Uterus (tissue), 4 donors: Measurements from ENCODE around the gene CRYZL1. TPM values are rescaled to one million over a fixed set of nuclear protein-coding genes. Genes with fewer than 3 reads are reported as not detected.

Experiments used
- DNase-seq, 2 donors: peaks; one replicate each; pipeline ENCODE4 v3.0.0-alpha.2; 2019 to 2020
- H3K27ac ChIP-seq, 2 donors: fragments of 200-600 bp; sonication (generic); 1 replicate in 1 of 2; 2 replicates in 1 of 2; pipeline ENCODE4 v1.5.1; 2016 to 2018
- H3K27me3 ChIP-seq, 2 donors: fragments of 200-600 bp; sonication (generic); one replicate each; pipeline ENCODE4 v1.5.1; 2018 to 2019; ENCODE audit warnings: control low read depth in 1 of 2
- H3K36me3 ChIP-seq, 2 donors: fragments of 200-600 bp; sonication (generic); one replicate each; pipeline ENCODE4 v1.5.1; 2019; ENCODE audit warnings: control low read depth in 1 of 2
- H3K4me1 ChIP-seq, 2 donors: fragments of 200-600 bp; sonication (generic); one replicate each; pipeline ENCODE4 v1.5.1; 2018 to 2019; ENCODE audit warnings: control low read depth in 1 of 2
- H3K4me3 ChIP-seq, 2 donors: fragments of 200-600 bp; sonication (generic); 1 replicate in 1 of 2; 2 replicates in 1 of 2; pipeline ENCODE4 v1.5.1; 2018 to 2019; ENCODE audit warnings: mild to moderate bottlenecking in 1 of 2
- H3K9me3 ChIP-seq, 2 donors: fragments of 200-600 bp; sonication (generic); one replicate each; pipeline ENCODE4 v1.5.1; 2019; ENCODE audit warnings: control low read depth in 1 of 2
- POLR2A ChIP-seq, 2 donors: fragments of 450-650 bp; IDR thresholded peaks; one replicate each; pipeline ENCODE4 v1.6.1; 2016; ENCODE audit warnings: antibody characterized with exemption in 2 of 2, mild to moderate bottlenecking in 1 of 2, moderate library complexity in 1 of 2
- intact Hi-C: fragments of 100-400 bp; cut with DNase I; formaldehyde crosslinking; loops from one replicate; pipeline ENCODE4 v1.15.1; 2023; ENCODE audit warnings: low total_unique reads
- total RNA-seq, 4 donors: library from RNA; depleted of rRNA in 3 of 4; stranded (reverse); fragments of >200 nt in 3 of 4; gene quantifications; one replicate each; pipeline versions ENCODE4 v1.1.0 to v1.2.4, GENCODE V29; 2014 to 2023
- TF ChIP-seq, protein P1 (sequence below), 4 experiments: fragments of 200-600 bp in 2 of 4; fragments of 450-650 bp in 2 of 4; sonication (generic) in 2 of 4; IDR thresholded peaks; one replicate each; pipeline ENCODE4 v1.5.1; 2016 to 2019; ENCODE audit warnings: antibody characterized with exemption in 4 of 4, mild to moderate bottlenecking in 2 of 4, moderate library complexity in 1 of 4
- donor health status: DM: yes; HTN: yes; CAD: no.

The CRYZL1 gene
- total RNA-seq, 4 donors from 2014 or later = 66.8 to 147 (median 67.3) TPM

GRCh38 chr21:33685613-33686197, 44.2 kb upstream of the CRYZL1 start:
- no peaks in the 10 kb centered on the region for H3K27me3 ChIP-seq
- no peak overlapping the region for H3K4me3 ChIP-seq
- no peaks in the 10 kb centered on the region for H3K9me3 ChIP-seq
- peaks cover 4 to 26% of the 10 kb centered on the region in 2 donors for H3K4me1 ChIP-seq
- peak overlapping the region in 1 of 2 donors; percentile 70 for H3K27ac ChIP-seq
- TF ChIP-seq, protein P1, sequence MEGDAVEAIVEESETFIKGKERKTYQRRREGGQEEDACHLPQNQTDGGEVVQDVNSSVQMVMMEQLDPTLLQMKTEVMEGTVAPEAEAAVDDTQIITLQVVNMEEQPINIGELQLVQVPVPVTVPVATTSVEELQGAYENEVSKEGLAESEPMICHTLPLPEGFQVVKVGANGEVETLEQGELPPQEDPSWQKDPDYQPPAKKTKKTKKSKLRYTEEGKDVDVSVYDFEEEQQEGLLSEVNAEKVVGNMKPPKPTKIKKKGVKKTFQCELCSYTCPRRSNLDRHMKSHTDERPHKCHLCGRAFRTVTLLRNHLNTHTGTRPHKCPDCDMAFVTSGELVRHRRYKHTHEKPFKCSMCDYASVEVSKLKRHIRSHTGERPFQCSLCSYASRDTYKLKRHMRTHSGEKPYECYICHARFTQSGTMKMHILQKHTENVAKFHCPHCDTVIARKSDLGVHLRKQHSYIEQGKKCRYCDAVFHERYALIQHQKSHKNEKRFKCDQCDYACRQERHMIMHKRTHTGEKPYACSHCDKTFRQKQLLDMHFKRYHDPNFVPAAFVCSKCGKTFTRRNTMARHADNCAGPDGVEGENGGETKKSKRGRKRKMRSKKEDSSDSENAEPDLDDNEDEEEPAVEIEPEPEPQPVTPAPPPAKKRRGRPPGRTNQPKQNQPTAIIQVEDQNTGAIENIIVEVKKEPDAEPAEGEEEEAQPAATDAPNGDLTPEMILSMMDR (IDR thresholded peaks at IDR 0.05) = no peak
- no peak for TF ChIP-seq POLR2A (IDR thresholded peaks at IDR 0.05)
- intact Hi-C loops = no loop called here
- no peak for DNase-seq
- H3K36me3 ChIP-seq = no peaks in the 10 kb centered on the region

DNA sequence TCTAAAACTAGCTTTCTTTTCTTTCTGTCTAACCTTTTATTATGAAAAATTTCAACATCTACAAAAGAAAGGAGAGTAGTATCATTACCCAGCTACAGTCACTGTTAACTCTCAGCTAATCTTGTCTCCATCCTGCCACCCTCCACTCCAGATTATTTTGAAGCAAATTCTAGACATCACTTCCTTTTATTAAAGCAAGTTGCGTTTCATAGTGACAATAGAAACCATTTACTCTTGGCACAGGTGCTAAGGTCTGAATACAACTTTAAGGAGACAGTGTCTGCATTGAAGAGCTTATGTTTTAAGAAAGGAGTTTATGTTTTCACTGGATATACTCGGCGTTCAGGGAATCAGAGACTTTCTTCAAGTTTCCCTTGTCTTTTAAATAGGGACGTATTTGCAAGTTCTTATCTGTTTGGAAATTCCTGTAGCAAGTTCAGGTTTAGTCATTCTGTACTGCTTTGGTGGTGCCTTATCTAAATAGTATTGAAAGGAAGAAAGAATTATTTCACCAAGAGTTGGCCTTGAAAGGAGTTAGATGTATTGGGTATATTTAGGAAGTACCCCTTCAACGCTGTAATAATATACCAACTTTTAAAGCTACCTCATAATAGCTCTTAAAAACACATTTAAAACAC, 43.5 kb upstream of the CRYZL1 start:
- Histone ChIP-seq H3K4me3 (no peak overlapping the region), H3K9me3 (no peaks in the 10 kb centered on the region), H3K36me3 (no peaks in the 10 kb centered on the region), H3K4me1 (peaks cover 9 to 26% of the 10 kb centered on the region in 2 donors), H3K27ac (peak overlapping the region; percentile 31 to 70), H3K27me3 (no peaks in the 10 kb centered on the region)
- TF ChIP-seq, protein P1 (IDR thresholded peaks at IDR 0.05) = no peak
- no peak for TF ChIP-seq POLR2A (IDR thresholded peaks at IDR 0.05)
- DNase-seq = no peak
- intact Hi-C loops = no loop called here

GRCh38 chr21:33684068-33684467, 42.5 kb upstream of the CRYZL1 start:
- TF ChIP-seq, protein P1 (IDR thresholded peaks at IDR 0.05) = no peak
- TF ChIP-seq POLR2A (IDR thresholded peaks at IDR 0.05) = no peak
- intact Hi-C loops = no loop called here
- H3K27ac ChIP-seq = peak overlapping the region; percentile 16 to 70
- H3K4me3 ChIP-seq = no peak overlapping the region
- no peaks in the 10 kb centered on the region for H3K27me3 ChIP-seq
- DNase-seq = no peak
- H3K36me3 ChIP-seq = no peaks in the 10 kb centered on the region
- no peaks in the 10 kb centered on the region for H3K9me3 ChIP-seq
- H3K4me1 ChIP-seq = peaks cover 9 to 26% of the 10 kb centered on the region in 2 donors

DNA sequence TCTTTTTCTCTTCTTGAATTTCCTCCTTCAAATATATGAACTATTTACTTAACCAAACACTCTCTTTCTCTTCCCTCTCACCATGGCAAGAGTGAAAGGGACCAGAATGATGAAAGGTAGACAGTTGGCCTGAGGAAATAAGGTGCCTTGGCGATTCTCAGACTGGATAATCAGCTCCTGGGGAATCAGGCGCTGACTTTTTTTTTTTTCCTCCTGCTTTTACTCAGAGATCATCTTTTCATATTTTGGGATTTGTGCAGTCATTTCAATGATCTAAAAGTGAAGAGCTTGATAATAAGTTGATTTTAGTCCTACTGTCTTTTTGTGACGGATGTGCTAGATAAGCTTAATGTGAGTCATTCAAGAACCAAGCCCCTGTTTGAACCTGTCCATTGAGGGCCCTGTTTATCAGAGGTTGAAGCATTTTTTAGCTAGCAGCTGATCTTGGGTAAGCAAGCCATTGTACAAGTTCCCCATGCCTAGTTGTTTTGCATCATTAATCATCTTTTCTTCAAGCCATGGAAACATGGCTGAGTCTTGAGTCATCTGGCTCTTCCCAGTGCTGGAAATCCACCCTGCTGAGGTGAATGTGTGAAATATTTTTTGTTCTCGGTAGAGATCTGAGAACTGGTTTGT, 41.6 kb upstream of the CRYZL1 start:
- Histone ChIP-seq H3K27me3 (no peaks in the 10 kb centered on the region), H3K4me3 (no peak overlapping the region), H3K4me1 (peaks cover 9 to 26% of the 10 kb centered on the region in 2 donors), H3K36me3 (no peaks in the 10 kb centered on the region), H3K27ac (peak overlapping the region; percentile 25 to 70), H3K9me3 (no peaks in the 10 kb centered on the region)
- intact Hi-C loops = no loop called here
- no peak for TF ChIP-seq POLR2A (IDR thresholded peaks at IDR 0.05)
- TF ChIP-seq, protein P1 (IDR thresholded peaks at IDR 0.05) = no peak
- no peak for DNase-seq

DNA sequence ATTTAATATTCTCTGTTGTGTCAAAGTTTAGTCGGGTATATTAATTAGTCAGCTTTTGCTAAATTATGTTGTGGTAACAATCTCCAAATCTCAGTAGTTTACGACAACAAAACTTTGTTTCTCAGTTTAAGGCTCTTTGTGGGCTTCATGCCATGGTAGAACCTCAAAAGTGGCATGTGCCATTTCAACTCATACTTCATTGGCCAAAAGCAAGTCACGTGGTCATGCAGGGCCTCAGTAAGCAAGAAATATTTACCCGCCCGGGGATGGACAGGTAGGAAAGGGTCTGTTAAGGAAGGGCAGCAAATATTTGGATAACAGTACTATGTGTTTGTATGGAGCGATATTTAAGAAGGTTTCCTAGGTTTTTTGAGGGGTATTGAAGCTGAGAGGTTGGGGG, 39.3 kb upstream of the CRYZL1 start:
- H3K36me3 ChIP-seq = no peaks in the 10 kb centered on the region
- no peak for DNase-seq
- H3K4me1 ChIP-seq = peaks cover 5 to 20% of the 10 kb centered on the region in 2 donors
- intact Hi-C loops = no loop called here
- no peak overlapping the region for H3K27ac ChIP-seq
- TF ChIP-seq, protein P1 (IDR thresholded peaks at IDR 0.05) = no peak
- no peak for TF ChIP-seq POLR2A (IDR thresholded peaks at IDR 0.05)
- no peak overlapping the region for H3K4me3 ChIP-seq
- H3K9me3 ChIP-seq = no peaks in the 10 kb centered on the region
- no peaks in the 10 kb centered on the region for H3K27me3 ChIP-seq
